Endometrial microvascular endothelial cells (primary cell): ENCODE measurements around the gene PPP1R15B. TPM values are rescaled to one million over a fixed set of nuclear protein-coding genes. Genes with fewer than 3 reads are reported as not detected.
"Not testable (repeated sequence)": the region's sequence is repeated elsewhere in the genome, so short reads cannot be mapped to it uniquely, and the experiment has no call there.

Experiments
- in situ Hi-C: cut with HindIII; loops from 2 replicates; pipeline ENCODE4 v1.10.0; 2017; ENCODE audit warnings: low sequenced_read_pairs, low pct_unique_long_range_greater_than_20kb; ENCODE audit errors: inconsistent ontology term
- total RNA-seq: library from RNA; depleted of rRNA; stranded (reverse); fragments of >200 nt; gene quantifications from one replicate; pipeline ENCODE4 v1.2.3, GENCODE V29; 2015; ENCODE audit errors: inconsistent ontology term

PPP1R15B gene
- total RNA-seq, 1 donor from 2014 or later, result 39.4 TPM

- in situ Hi-C loops, result no loop called here
Observed at GRCh38 chr1:204426474-204426873, 14.9 kb upstream of the PPP1R15B start.

GRCh38 chr1:204426035-204426436 is 14.4 kb upstream of the PPP1R15B start:
- in situ Hi-C loops, result no loop called here

GRCh38 chr1:204424621-204425020 is 13.0 kb upstream of the PPP1R15B start:
- in situ Hi-C loops, result no loop called here

DNA sequence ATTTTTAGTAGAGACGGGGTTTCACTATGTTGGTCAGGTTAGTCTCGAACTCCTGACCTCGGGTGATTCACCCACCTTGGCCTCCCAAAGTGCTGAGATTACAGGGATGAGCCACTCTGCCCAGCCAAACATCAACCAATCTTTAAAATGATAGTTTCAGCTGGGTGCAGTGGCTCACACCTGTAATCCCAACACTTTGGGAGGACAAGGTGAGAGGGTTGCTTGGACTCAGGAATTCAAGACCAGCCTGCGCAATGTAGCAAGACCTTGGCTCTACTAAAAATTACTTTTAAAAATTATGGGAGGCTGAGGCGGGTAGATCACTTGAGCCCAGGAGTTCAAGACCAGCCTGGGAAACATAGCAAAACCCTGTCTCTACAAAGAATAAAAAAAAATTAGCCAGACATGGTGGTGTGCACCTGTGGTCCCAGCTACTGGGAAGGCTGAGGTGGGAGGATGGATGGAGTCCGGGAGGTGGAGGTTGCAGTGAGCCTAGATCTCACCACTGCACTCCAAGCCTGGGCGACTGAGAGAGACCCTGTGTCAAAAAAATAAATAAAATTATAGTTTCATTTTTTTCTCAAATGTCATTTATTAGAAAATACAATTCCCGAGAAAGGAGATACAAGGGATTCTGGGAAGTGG is 10.6 kb upstream of the PPP1R15B start:
- in situ Hi-C loops, result not testable (repeated sequence)

DNA sequence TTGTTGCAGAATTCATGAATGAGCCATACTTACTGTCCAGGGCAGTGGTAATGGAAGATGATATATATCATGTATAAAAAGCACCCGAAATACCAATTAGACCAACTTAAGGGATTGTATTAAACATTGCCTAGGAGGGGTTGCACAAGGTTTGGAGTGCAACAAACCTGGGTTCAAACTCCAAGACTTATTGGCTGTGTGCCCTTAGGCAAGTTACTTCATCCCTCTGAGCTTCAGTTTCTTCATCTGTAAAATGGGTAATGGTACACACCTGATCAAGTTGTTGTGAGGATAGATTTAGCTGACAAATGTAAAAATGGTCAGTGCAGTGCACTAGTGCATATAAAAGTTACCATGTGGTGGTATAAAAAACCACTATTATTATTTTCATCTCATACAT is 9.8 kb upstream of the PPP1R15B start:
- in situ Hi-C loops, result no loop called here

- in situ Hi-C loops, result no loop called here
Observed at GRCh38 chr1:204420039-204421004, 8.7 kb upstream of the PPP1R15B start.

DNA sequence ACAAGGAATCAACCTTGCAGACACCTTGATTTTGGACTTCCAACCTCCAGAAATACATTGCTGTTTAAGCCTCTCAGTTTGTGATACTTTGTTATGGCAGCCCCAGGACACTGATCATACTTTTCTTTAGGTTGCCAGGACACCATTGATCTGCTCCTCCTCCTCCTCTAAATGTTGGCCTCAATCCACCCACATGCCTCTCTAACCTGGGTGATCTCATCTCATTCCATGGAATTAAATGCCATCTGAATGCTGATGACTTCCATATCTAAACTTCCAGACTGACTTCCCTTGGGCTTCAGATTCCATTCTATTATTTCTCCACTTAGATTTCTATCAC is 7.4 kb upstream of the PPP1R15B start:
- in situ Hi-C loops, result no loop called here

DNA sequence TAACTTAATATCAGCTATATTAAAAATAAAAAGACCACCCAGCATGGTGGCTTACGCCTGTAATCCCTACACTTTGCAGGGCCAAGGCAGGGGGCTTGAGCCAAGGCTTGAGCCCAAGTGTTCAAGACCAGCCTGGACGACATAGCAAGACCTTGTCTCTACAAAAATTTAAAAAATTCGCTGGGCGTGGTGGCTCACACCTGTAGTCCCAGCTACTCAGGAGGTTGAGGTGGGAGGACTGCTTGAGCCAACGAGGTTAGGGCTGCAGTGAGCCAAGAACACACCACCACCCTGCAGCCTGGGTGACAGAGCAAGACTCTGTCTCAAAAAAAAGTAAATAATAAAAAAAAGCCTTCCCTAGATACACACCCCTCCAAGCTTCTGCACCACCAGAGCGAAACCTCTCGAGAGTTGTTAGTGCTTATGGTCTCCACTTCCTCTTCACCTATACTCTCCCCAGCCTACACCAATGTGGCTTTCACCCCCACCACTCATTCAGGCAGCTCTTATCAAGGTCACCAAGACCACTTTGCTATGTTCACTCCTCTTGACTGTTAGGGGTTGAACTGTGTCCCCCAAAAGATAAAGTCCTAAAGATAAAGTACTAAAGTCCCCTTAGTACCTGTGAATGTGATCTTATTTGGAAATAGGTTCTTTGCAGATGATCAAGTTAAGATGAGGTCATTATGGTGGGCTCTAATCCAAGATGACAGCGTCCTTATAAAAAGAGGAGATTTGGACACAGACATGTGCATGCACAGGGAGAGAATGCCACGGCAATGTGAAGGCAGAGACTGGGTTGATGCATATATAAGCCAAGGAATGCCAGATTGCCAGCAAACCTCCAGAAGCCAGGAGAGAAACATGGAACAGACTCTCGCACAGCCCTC is 6.8 kb upstream of the PPP1R15B start:
- in situ Hi-C loops, result no loop called here

DNA sequence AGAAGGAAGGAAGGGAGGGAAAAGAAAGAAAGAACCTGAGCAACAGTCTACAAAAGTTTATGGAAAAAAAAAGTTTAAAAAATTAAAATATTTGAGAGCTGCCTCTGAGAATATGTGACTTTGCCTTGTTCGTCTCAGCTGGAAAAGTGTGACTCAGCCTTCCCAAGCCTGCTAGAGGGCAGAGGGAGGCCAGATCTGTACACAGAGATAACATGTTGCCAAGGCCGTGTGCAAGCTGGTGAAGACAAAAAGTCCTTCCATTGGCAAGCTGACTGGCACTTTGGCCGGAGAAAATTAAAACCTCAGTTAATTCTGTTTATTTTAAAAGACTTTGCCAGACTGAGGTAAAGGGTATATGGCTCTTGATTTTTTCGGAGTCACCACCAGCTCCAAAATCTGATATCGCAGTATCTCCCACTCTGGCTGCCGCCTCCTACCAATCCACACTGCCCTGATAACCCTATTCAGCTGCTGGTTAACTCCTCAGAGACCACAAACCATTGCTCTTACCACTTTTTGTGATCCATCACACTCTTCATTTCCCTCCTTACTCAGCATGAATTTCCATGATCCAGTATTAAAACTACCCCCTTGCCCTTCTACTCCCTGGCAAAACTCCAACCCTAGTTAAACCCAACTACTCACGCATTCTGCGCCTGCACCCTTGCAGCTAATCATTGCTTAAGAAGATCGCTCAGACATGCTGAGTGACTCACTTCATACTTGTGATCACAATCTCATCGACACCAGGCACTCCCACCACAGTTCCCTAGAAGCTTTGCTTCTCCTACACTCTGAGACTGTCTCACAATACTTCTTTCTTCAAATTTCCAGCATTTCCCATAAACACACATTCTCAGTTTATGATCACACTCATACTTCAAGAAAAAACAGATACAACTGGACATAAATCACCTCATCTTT is 5.7 kb upstream of the PPP1R15B start:
- in situ Hi-C loops, result no loop called here

DNA sequence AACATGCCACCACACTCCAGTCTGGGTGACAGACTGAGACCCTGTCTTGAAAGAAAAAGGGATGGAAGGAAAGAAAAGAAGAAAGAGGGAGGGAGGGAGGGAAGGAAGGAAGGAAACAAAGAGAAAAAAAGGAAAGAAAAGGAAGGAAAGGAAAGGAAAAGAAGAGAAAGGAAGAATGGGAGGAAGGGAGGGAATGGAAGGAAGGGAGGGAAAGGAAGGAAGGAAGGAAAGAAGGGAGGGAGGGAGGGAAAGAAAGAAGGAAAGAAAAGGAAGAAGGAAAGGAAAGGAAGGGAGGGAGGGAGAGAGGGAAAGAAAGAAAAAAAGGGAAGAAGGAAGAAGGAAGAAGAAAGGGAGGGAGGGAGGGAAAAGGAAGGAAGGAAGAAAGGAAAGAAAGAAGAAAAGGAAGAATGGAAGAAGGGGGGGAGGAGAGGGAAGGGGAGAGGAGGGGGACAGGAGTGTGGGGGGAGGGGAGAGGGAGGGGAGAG is 5.0 kb upstream of the PPP1R15B start:
- in situ Hi-C loops, result no loop called here

DNA sequence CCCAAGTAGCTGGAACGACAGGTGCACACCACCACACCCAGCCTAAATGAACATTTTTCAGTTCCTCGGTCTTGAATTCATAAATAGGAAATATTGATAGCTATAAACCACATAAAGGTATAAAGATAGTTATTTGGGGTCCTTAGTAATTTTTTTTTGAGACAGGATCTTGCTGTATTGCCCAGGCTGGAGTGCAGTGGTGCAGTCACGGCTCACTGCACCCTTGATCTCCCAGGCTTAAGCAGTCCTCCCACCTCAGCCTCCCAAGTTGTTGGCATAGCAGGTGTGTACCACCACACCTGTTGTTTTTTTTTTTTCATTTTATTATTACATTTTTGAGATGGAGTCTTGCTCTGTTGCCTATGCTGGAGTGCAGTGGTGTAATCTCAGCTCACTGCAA is 3.7 kb upstream of the PPP1R15B start:
- in situ Hi-C loops, result no loop called here

- in situ Hi-C loops, result no loop called here
Observed at GRCh38 chr1:204414016-204414415, 2.4 kb upstream of the PPP1R15B start.

DNA sequence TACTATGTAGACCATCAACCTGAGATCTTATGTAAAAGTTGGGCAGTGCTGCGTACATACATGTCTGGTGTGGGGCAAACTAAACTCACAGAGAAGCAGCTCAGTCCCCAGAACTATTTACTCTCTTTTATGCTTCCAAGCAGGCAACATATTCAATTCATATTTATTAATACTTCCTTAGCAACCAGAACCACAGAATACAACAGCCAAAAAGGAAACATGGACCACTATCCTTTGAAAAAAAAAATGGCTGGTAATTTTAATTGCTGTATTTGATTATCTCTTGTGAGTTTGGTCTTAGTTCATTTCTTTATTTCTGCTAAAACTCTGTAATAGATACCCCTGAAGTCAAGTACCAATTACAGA is 1.5 kb upstream of the PPP1R15B start:
- in situ Hi-C loops, result no loop called here

GRCh38 chr1:204410688-204411450 is 748 bp downstream of the PPP1R15B start:
- in situ Hi-C loops, result no loop called here

DNA sequence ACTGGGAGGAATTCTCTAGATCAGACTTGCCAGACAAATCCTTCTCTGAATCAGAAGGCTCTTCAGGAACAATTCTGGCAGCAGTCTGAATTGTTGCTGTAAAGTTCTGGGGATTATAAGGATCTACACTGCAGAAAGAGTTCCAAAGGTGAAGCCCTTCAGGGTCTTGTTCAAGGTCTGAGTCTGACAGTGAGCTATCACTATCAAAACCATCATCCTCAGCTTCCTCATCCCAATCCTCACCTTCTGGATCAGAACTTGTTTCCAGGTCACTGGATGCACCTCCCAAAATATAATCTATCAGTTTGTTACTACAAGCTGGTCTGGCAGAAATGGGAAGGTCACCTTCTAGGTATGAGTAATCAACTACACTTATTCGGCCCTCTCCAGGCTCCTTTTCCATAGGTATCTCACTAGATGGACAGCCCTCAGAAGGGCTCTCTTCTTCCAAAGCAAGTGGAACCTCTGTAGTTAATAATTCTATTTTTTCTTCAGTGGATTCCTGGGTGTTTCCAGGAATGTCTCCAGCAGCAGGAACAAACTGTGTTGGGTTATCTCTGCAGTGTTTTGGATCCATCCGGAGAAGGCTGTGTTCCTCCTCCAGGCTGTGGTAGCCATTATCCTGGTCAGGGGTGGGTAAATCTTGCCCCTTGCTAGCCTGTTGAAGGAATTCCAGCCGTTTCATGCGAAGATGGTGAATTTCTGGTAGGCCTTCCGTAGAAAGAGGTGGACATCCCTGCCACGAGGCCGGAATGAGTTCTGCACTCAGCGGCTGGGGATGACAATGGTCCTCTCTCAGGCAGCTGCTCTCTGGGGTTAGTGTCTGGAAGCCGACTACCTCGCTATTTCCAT is 1.6 kb downstream of the PPP1R15B start:
- in situ Hi-C loops, result no loop called here

DNA sequence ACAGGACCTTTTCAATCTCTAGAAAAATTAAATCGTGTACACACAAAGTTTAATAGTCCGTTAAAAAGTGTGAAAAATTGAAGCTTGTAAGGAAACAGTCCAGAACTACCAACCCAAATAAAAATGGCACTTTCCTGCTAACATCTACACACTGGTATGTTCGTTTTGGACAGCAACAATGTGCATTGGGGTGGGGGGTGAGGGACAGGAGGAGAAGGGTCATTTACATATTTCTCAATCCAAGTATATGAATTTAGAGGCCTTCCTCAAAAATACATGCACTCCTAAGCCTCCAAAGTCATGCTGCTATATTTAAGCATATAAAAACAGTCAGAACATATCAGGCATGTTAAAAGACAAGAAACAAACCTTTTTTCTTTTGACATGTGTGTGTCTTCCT is 2.5 kb downstream of the PPP1R15B start:
- in situ Hi-C loops, result no loop called here

- in situ Hi-C loops, result no loop called here
Observed at GRCh38 chr1:204408602-204409001, 3.0 kb downstream of the PPP1R15B start.
